Stimulated activated CD8-positive, alpha-beta memory T cell treated with anti-CD3 and anti-CD28 coated beads, Interleukin-7, amount 100 ng/mL, for 24 hours (primary cell): ENCODE measurements around the gene ALPI.

Source experiments
- DNase-seq: peaks from one replicate; pipeline ENCODE4 v3.0.0-alpha.2; 2020; ENCODE audit warnings: low read depth

The ALPI gene

DNA sequence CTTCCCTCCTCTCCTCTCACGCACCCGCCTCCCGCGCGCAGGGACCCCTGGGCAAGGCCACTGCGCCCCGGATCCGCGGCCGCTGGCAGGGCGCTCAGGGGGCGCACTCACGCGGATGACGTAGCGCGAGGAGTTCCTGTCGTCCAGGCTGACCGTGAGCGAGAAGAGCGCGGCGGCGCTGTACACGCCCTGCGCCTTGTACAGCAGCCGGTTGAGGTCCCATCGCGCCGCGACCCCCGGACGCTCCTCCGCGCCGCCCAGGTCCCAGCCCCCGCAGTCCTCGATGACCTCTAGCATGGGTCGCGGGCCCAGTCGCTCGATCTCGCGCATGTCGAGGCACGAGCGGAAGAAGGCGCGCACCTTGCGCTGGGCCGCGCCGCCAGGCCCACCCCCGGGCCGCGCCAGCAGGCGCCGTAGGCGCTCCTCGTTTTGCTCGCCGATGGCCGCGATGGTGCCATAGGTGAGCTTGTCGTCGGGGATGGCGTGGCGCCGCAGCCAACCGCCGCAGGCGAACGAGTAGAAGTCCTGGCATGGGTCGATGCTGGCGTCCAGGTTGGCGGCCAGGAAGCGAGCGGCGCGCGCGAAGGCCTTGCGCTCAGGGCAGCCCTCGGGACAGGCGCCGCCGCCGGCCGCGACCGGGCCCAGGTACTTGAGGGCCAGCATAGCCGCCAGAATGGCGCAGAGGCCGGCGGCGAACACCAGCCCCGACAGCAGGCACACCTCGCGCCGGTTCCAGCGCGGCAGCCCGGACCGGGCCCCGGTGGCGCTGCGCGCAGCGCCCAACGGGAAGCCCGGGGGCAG lies 30.0 kb downstream of the ALPI start:
- DNase-seq = no peak

DNA sequence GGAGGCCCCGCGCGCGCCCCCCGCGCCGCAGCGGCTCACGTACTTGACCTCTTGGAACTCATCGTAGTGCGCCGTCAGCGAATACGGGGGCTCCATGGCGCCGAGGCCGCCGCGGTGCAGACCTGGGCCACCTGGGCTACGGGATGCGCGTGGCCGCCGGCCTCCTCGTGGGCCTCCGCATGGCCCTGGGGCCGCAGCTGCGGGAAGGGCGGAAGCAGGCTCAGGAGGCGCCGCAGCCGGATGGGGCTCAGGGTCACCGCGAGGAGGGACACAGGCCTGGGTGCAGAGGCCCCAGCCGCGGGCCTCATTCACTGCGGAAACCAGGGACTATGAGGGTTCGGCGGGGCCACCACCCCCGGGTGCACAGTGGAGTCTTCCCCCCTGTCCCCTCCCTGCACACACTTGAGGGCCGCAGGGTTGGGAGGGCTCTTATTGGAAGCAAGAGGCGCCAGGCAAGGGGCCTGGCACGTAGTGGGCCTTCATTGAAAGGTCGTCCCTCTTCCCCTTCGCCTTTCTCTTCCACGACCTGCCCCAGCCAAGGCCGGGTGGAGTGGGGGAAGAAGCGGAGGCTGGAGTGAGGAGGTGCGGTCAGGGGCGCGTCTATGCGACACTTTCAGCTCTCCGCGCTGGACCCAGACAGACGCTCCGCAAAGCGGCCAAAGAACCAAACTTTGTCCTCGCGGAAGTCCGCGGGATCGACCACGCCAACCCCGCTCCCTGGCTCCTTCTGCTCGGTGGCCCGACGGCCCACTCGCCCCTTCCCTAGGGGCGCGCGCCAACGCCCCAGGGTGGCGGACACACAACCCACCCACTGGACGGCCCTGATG lies 30.8 kb downstream of the ALPI start:
- DNase-seq = no peak

DNA sequence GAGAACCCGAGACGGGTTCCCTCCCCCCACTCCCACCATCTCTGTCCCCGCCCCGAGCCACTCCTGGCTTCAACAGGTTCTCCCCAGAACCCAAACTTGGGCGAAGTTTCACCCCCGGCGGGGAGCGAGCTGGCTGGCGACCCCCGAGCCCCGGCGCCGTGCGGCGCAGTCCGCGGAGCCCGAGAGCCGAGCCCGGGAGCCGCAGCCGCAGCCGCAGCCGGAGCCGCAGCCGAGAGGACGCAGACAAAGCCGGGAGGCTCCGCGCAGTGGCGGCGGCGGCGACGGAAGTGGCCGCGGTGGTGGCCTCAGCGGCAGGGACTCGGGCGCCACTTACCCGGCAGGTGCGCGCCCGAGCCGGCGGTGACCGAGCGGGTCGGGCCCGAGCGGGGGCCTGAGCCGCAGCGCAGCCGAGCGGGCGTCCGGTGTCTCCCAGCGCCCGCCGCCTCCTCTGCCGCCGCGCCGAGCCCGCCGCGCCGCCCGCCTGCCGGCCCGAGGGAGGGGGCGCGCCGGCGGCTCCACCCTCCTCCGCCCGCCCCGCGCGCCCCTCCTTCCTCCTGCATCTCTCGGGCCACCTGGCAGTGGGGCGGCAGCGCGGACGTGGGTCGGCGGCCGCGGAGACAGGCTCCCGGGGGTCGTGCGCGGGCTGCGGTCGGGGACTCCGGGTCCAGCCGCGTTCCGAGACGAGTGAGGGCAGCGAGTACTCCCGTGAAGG lies 31.6 kb downstream of the ALPI start, which contains the start of gene ECEL1:
TSS of gene ECEL1 (minus strand) at position 450 of the 712 bp plus-strand sequence. CDS start 1,181 bp downstream, outside the sequence.
- DNase-seq = no peak

DNA sequence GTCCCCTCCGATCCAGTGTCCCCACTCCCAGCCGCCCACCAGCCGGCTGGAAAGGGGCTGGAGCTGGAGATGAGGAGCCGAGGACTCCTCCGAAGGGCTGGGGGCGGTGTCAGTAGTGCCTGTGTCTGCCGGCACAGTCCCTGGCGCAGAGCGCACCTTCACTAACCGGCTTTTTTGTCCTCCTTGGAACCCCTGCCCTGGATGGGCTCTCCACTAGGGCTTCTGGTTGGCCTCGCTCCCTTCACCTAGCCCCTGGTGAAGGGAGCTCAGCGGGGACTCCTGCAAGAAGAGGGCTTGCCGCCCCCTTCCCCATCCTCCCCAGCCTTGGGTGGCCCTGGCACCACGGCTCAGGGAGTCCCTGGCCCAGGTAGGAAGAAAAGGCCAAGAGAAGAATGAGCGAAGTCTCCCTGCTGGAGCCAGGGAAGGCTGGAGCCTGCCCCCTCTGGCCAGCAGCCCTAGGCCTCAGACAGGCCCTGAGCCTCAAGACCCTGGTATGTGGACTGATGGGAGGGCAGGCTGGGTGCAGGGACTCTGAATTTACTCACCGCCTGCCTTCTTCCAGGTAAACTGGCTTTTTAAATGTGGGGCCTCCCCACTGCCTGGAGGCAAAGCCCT lies 32.3 kb downstream of the ALPI start:
- no peak for DNase-seq

DNA sequence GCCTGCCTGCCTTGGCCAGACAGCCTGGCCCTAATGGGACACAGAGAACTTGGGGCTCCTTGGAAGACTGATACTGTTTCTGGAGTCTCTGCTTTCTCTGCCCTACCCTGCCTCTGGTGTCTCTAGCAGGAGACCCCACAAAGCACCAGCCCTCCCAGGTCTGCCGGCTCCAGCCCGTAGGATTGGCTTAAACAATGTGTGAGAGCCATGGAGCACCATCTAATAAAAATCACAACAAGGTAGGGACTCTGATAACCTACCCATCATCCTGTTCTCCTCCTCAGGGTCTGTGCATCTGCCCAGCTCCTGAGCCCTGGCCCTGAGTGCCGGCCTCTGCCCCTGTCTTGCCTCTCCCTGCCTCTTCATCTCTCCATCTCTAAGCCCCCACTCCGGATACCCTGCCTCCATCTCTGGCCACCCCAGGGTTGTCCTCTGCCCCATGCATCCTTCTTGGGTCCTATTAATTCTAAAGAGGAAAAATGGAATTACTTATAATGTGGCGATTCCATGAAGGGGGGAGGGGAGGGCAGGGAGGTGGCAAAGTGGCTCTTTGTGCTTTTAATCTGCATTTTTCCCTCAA lies 32.9 kb downstream of the ALPI start:
- DNase-seq = no peak

DNA sequence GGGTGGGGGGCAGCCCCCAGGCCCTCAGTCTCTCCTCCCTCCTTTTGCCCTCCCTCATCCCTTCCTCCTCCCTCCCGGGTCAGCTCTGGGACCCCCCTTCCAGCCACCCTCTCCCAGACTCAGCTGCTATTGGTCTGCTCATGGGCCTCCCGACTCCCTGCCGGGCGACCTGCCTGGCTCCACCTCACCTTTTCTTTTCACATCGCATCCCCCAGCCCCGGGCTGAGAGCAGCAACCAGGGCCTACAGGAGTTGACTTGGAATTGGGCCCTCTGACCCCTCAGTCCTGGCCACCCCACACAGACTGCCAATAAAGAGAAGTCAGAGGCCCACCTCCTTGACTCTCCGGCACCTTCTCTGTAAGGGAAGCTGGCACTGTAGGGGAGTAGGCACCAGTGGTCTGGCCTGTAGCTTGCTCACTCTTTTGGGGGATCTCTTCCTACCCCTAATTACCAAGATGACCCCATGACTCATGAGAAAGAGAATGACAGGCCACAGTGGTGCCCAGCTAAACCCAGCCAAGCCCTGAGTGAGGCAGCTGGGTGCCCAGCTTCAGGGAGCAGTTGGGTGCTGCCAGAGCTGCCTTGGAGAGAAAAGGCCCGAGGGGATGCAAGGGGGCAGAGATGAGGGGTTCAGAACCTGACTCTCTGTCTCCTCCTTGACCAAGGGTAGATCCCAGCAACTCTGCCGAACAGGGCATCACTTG lies 33.7 kb downstream of the ALPI start:
- no peak for DNase-seq

DNA sequence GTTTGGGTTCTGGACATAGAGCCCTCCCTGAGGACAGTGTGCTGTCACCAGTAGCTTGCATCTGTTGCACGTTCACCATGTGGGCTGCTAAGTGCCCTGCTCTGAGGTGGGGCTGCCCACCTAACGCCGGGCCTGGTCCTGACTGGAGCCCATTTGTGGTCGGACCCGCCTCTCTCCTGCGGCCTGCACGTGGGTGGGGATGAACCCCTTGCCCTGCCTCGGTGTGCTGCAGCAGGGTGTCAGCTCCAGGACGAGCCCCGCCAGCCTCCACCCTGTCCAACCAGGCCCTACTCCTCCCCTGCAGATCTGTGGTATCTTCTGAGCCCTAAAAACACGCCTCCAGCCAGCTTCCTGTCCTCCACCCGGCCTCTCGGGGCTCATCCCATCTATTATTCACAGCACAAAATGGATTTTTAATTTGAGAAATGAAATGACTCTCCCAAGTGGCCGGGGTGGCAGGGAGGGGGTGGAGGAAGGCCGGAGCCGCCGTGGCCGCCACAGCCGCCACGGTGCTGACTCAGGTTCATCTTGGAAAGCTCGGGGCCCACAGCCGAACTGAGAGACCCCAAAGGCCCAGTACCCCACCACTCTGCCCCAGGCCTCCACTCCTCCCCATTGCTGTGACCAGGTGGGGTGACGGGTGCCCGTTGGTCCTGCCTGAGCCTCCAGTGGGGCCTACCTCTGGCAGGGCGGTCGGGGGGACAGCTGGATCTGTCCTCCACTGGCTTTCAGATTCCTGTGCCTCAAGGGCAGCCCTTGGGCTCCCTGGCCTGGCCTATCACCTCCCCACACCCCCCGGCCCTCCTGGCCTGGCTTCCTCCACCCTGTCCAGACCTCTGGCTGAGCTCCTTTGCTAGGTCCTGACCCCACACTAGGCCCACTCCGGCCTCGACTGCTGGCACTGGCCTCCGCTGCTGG lies 34.5 kb downstream of the ALPI start:
- DNase-seq = no peak

DNA sequence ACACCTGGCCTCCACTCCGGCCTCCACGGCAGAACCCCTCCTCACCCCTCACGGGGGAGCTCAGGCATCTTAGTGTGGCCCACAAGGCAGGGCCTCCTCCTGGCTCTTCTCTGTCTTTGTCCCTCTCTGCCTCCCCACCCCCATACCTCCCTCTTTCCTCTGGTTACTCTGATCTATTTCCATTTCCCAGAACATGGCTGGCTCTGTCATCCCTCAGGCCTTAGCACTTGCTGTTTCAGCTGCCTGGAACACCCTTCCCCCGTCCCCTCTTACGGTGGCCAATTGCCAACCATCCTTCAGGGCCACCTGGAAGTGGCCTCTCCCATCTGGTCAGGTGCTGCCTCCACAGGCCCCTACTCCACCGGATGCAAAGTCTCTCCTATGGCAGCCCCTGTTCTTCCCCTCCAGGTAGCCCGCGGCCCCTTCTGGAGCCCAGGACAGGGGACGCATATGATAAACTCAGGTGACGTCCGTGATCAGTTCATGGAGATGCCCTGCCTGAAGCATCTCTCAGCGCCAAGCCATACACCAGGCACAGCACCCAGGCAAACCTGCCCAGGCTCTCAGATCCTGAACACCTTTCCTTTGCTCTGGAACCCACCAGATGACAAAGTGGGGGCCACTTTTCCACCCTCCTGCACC lies 35.3 kb downstream of the ALPI start:
- DNase-seq = no peak

DNA sequence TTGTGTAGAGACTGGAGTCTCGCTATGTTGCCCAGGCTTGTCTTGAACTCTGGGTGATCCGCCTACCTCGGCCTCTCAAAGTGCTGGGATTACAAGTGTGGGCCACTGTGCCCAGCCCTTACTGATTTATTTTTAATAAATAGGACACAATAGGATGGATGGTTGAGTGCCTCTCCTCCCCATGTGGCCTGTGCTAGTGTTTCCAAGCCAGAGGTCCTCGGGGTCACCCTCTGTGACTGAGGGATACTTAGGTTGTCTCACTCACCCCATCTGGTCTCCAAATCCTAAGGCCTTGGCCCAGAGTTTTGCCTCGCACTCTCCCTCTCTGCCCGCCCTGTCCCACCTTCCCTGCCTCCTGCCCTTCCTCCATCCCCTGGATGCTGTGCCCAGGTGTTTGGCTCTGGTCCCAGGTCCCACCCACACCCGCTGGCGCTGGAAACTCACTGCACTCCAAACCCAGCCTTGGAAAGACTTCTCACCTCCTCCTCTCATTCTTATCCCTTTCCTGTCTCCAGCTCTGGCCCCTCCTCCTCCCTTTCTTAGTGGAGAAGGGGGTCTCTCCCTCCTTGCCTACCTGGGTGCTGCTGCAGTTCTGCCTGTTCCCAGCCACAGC lies 36.4 kb downstream of the ALPI start:
- DNase-seq = no peak

DNA sequence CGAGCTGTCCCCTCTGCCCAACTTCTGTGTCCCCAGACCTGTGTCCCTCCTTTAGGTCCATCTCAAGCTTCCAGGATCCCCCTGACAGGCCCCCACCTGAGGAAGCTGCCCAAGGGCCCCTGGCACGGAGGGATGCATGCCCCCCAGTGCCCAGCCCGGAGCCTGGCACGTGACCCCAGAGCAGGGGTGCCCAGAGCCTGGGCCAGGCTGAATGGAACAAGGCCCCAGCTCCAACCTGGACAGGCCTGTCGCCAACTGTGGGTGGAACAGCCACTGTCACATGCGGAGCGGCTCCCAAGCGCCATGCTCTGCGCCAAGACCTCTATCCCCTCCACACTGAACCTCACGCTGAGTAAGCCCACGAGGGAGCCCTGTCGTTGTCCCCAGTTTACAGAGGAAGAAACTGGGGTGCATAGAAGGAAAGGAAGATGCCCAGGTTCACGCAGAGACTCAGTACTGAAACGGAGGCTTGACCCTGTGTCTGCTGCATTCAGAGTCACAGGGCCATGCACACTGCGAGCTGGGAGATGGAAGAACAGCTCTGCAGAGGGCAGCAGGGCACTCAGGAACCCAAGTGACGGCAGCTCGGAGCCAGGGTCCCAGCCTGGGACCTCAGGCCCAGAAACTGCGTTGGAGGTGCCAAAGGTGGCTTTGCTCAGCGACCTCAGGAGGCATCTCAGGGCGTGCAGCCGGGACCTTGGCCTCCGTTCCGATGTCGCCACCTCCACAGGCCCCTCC lies 37.2 kb downstream of the ALPI start:
- DNase-seq = no peak

DNA sequence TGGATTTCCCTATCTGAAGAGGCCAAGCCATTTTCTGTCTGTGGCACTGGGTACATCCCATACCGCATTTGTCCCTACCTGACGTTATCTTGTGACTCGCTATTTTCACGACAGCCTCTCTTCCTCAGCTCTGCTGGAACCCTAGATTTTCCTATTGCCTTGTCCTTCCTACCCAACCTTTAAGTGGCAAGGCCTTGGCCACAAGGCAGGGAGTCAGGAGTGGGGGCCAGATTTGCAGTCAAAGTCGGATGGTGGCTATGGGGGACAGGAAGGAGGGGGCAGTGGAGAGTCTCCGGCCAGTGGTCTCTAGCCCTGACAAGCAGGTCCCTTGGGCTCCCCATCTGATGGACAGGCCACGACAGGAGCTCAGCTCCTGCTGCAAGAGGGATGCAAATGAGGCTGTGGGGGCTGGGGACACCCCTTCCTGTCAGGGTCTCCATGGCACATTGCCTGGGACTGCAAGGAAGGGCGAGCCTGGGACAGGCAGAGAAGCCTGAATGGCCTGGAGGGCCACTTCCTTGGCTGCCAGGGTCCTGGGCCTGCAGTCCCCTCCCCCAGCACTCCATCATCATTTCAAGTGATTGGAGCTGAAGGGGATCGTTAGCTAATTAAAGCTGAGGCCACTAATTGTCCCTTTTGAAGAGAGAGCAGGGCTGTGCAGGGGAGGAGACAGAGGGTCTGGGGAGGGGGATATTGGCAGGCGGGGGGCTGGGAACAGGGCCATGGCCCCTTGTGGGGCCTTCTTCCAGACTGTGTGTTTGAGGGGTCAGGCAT lies 37.9 kb downstream of the ALPI start:
- no peak for DNase-seq

DNA sequence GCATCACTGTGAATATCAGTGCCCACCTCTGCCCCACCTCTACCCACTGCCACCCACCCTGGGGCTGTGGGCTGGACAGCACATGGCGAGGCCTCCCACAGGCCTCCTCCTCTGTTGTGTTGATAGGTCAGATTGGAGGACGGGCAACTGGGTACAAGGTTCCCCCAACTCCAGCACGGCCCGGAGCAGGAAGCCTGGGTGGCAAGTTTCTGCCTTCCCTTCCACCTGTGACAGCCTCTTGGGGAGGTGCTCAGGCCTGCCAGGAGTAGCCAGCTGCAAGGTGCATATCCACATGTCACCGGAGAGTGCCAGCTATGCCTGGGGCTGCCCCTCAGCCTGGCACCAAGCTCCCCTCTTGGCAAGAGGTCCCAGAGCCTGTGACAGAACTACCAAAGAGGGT lies 38.6 kb downstream of the ALPI start:
- no peak for DNase-seq

DNA sequence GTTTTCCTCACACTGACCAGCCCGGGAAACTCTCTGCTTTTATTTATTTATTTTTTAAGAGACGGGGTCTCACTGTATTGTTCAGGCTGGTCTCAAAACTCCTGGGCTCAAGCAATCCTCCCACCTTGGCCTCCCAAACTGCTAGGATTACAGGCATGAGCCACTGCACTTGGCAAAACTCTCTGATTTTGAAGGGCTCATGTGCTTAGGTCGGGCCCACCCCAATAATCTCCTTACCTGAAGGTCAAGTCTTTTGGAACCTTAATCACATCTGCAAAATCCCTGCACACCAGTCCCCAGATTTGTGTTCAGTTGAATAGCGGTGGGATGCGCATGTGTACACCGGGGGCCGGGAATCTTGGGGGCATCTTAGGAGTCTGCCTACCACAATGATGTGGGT lies 39.3 kb downstream of the ALPI start:
- no peak for DNase-seq

DNA sequence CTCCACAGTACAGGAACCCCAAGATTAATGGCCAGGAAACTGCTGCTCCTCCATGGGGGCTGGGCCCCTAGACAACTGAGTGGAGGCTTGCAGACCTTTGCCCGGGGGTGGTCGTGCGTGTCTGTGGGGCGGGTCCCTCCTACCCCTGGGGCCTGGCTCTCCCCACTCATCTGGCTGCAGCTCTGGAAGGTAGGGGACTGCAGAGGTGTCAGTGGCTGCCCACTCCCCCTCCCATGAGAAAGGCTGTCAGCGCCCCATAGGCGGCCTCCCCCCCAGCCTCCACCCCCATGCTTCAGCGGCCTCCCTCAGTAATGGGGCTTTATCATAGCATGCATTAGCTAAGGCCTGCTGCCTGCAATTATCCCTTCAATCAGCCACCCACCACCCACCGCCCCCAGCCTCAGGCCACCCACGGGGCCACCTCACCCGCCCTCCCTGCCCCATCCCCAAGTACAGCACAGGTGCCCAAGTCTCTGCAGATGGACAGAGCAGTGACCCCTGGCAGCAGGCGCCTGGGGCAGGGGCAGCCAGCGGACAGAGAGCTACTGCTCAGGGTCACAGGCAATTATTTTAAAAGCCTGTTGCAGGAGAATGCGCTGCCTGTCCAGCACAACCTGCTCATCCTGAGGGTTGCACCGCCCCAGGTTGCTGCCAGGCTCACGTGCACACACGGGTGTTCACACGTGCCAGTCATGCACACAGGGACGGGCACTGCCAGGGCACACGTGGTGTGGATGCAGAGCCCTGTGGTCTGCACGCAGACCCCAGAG lies 40.7 kb downstream of the ALPI start:
- no peak for DNase-seq

DNA sequence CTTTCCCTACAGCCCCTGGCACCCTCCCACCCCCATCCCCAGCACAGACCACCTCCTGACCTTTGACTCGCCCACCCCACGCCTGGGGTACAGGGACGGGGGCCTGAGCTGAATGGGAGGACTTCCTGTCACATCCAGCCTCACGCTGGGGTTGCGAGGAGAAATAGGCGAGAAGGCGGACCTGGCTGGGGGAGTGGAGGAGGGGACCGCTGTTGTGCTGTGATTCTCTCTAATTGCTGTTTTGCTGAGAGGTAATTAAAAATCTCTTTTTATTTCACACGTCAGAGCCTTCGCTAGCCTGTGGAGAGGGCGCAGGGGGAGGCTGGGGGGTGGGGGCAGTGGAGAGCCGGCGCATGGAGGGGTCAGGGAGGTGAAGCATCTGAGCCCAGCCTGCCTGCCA lies 41.4 kb downstream of the ALPI start:
- DNase-seq = no peak

DNA sequence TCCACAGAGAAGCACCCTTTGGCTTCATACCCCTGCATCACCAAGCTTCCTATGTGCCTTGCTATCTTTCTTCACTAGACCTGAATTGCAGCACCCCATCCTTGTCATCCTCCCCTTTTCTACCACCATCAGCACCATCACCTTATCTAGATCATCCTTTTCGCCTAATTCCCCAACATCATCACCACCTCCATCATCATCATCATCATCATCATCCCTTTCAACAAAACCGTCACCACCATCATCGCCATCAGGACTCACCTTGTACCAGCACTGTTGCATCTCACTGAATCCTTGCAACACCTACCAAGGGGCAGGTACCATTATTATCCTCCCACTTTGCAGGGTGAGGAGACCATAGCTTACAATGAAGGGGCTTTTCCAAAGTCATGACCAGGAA lies 42.5 kb downstream of the ALPI start:
- no peak for DNase-seq

DNA sequence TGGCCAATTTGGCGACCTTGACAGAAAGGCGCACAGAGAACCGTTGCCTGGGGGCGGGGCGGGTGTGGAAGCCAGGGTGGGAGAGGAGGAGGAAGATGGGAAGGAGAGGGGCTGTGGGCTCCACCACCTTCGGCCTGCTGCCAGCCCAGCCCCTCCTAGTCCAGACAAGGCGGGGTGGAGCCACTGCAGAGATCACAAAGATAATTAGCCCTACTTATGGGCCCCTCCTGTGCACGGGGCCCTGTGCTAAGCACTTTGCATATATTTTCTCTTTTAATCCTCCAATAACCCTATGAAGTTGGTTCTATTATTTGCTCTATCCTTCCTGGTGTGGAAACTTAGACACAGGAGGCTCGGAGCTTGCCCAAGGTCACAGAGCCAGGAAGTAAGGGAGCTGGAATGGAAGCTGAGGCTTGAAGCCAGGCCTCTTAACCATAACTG lies 45.4 kb downstream of the ALPI start:
- DNase-seq = no peak
